ENCODE results near the gene ANKRD33. TPM values are rescaled to one million over a fixed set of nuclear protein-coding genes. Genes with fewer than 3 reads are reported as not detected.
A peak's percentile ranks its signal among the peaks of the same experiment; 100 is the strongest.

Gene ANKRD33
- total RNA-seq, 1 experiment from 2014 or later: 0.81 TPM

- H2AK5ac ChIP-seq (ENCODE audit: insufficient read length, low read length): no peak overlapping the region
- no peak overlapping the region for H3K23ac ChIP-seq (ENCODE audit: insufficient read length, low read depth, low read length)
- no peak overlapping the region for H2BK120ac ChIP-seq (ENCODE audit: low read depth, low read length, poor library complexity, severe bottlenecking)
- H3K9ac ChIP-seq (ENCODE audit: extremely low read depth, insufficient read length, low read length): no peak overlapping the region
- H3K4ac ChIP-seq (ENCODE audit: low read depth, low read length): no peak overlapping the region
- peaks cover 50 to 67% of the 10 kb centered on the region in 2 experiments for H3K4me1 Mint-ChIP-seq
- peak overlapping the region; percentile 30 for H3K18ac ChIP-seq (ENCODE audit: insufficient read length, low read depth, low read length)
- TF ChIP-seq CTCF (conservative IDR thresholded peaks at IDR 0.05): no peak
- H3T11ph ChIP-seq (ENCODE audit: low read length): no peak overlapping the region
- H2BK15ac ChIP-seq (ENCODE audit: low read depth, low read length): no peak overlapping the region
- no peak overlapping the region for H3K56ac ChIP-seq (ENCODE audit: insufficient read length, low read depth, low read length)
- no peak overlapping the region for H4K5ac ChIP-seq (ENCODE audit: insufficient read length, low read depth, low read length)
- no peak overlapping the region for H2BK20ac ChIP-seq (ENCODE audit: low read depth, low read length, poor library complexity, severe bottlenecking)
- H3K27ac ChIP-seq (ENCODE audit: insufficient read length, low read depth, low read length): no peak overlapping the region
- H2AFZ ChIP-seq (ENCODE audit: low read length): no peak overlapping the region
- no peaks in the 10 kb centered on the region; a peak in 1 of 7 replicates for H3K36me3 Mint-ChIP-seq (ENCODE audit: insufficient read depth in 1 of 3, low read depth in 3 of 3)
- no peaks in the 10 kb centered on the region for H3K79me1 ChIP-seq (ENCODE audit: insufficient read depth, low read depth, low read length, poor library complexity, severe bottlenecking)
- H3K9me3 ChIP-seq (ENCODE audit: control insufficient read depth, low read depth, low read length): no peaks in the 10 kb centered on the region
- H3K27me3 ChIP-seq (ENCODE audit: insufficient read depth, low read length): peaks cover 11% of the 10 kb centered on the region; the same call in 1 of the 2 replicates
- no peak overlapping the region for H2BK5ac ChIP-seq (ENCODE audit: insufficient read length, low read length)
- H3K79me2 ChIP-seq (ENCODE audit: insufficient read depth, low read length): no peaks in the 10 kb centered on the region
- no peaks in the 10 kb centered on the region for H4K20me1 ChIP-seq (ENCODE audit: control insufficient read depth, insufficient read depth, insufficient read length)
- no peaks in the 10 kb centered on the region; a peak in 1 of 5 replicates for H3K9me3 Mint-ChIP-seq
- no peaks in the 10 kb centered on the region for H3K4me1 ChIP-seq (ENCODE audit: insufficient read depth, low read length)
- no peak for DNase-seq
- H2BK12ac ChIP-seq (ENCODE audit: insufficient read length, low read depth, low read length): no peak overlapping the region
- no peak overlapping the region; a peak in 1 of 7 replicates for H3K27ac Mint-ChIP-seq
- no peak overlapping the region; the same call in 1 of the 2 replicates for H3K14ac ChIP-seq (ENCODE audit: insufficient read depth, low read length)
- peaks cover 14% of the 10 kb centered on the region for H3K23me2 ChIP-seq (ENCODE audit: insufficient read length, low read depth, low read length, poor library complexity, severe bottlenecking)
- no peak overlapping the region for H3K4me3 Mint-ChIP-seq
- H3K4me2 ChIP-seq (ENCODE audit: insufficient read depth, insufficient read length, low read length): no peak overlapping the region
- H3K27me3 Mint-ChIP-seq (ENCODE audit: low read depth): peaks cover 50% of the 10 kb centered on the region
- H4K91ac ChIP-seq (ENCODE audit: insufficient read length, low read depth, low read length): no peak overlapping the region
- WGBS (ENCODE audit: extremely low coverage, insufficient read length, low lambda C conversion rate): no CpG with 5 or more reads among the region's 17 CpGs
- H4K8ac ChIP-seq (replicated peaks; ENCODE audit: insufficient read length, low read depth, low read length): no peak overlapping the region
Measured at GRCh38 chr12:51871918-51872688, 15.8 kb upstream of the ANKRD33 start.

All from H9 (cell line).